ENCODE results near the gene IL9.

GRCh38 chr5:135874461-135874860 is 21.2 kb downstream of the IL9 start:
- TF ChIP-seq HDGF (IDR thresholded peaks at IDR 0.05; ENCODE audit: borderline replicate concordance): no peak
- TF ChIP-seq ARNT (IDR thresholded peaks at IDR 0.05): no peak
- no peak for TF ChIP-seq FOXM1 (IDR thresholded peaks at IDR 0.05; ENCODE audit: borderline replicate concordance)
- TF ChIP-seq FOXA1 (IDR thresholded peaks at IDR 0.05): no peak
- no peak for TF ChIP-seq ZNF384 (IDR thresholded peaks at IDR 0.05)
- TF ChIP-seq TARDBP (IDR thresholded peaks at IDR 0.05): no peak
